HG02610 (cell line): ENCODE results near the gene ASTN2.

Experiments used
- ATAC-seq: cut with Tn5 transposase; IDR thresholded peaks from one replicate; pipeline ENCODE4 v1.9.1; 2021; ENCODE audit warnings: mild to moderate bottlenecking, moderate library complexity; ENCODE audit not compliant: unreplicated experiment

The ASTN2 gene

DNA sequence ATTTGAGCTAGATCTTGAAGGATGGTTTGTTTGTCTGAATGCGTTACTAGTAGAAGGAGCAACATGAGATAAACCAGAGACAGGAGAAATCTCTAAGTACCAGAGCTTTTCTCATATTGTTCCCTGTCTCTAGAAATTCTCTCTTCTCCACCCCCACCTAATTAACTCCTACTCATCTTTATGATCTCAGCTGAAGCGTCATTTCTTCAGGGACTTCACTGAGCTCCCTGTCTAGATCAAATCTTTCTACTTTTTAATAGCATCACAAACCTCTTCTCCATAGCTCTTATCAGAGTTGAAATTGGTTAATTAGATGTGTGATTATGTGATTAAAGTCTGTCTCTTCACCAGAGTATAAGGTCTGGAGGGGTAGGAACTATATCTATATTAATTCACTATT, 1035.0 kb downstream of the ASTN2 start:
- ATAC-seq: no peak

DNA sequence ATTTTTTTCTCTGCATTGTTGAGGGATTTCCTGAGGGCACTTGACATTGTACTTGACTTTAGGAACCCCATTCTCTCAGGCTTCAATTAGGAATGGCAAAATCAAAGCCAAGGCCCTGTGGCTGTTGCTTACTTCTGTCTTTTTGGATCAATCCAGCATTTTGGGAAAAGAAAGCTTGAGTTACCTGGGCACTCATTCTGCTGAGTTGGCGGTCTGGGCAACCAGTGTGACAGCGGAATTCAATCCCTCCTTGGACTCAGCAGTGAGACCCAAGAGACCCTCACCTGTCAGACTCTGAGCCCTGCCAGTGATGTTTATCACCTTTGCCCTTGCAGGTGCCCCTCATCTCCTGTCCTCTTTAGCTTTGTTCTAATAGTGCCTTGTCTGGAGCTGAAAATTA, 1036.0 kb downstream of the ASTN2 start:
- ATAC-seq: no peak

DNA sequence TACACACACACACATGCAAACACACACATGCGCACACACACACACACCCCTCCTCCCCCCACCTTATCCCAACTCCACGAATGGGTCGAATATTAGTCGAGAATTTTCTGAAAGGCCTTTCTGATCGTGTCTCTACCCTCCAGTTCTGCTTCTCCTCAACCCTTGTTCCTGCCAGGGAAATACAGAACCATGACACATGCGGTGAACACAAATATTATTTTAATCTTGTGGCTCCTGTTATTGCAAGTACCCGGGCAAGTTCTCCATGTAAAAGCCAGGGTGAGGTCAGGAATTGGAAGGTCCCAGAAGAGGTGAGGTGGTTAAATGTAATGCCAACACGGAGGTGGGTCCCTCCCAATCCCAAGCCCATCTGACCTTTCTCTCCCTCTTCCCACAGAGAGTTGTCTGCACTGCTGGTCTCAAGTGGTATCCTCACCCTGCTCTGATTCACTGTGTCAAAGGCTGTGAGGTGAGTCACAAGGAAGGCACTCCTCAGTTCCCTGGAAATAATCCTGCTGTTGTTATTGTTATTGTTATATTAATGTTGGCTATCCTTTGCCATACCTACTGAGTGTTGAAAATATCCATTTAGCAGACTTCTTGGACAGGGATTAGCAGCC, 1037.6 kb downstream of the ASTN2 start:
- ATAC-seq: no peak
